ENCODE results near the gene ANKRD6.

GRCh38 chr6:89434150-89434499 is 1.2 kb downstream of the ANKRD6 start:
- no peak for TF ChIP-seq EZH2phosphoT487 (IDR thresholded peaks at IDR 0.05; ENCODE audit: borderline replicate concordance, low read depth, low read length)
- TF ChIP-seq CTCF (conservative IDR thresholded peaks at IDR 0.05; ENCODE audit: low read length) = no peak
